ENCODE measurements around the gene TEAD1.

The TEAD1 gene

DNA sequence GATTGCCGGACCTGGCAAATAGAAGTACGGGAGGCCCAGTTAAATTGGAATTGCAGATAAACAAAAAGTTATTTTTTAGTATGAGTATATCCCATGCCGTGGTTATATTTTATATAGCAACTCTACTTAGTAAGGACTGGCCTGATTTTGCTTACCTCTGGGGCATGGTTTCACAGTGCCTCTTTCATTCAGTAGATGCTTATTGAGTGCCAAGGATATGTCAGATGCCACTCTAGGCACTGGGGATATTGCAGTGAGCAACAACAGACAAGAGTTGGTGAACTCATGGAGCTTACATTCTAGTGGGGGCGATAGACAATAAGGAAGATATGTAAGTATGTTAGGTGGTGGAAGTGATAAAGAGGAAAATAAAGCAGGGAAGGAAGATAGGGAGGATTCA lies 112.2 kb downstream of the TEAD1 start:
- DNase-seq (ENCODE audit: low read depth in 4 of 4, low spot score in 1 of 4) = no peak

- DNase-seq (ENCODE audit: low read depth in 4 of 4, low spot score in 1 of 4) = no peak
Measured at GRCh38 chr11:12786891-12787290, 112.7 kb downstream of the TEAD1 start.

DNA sequence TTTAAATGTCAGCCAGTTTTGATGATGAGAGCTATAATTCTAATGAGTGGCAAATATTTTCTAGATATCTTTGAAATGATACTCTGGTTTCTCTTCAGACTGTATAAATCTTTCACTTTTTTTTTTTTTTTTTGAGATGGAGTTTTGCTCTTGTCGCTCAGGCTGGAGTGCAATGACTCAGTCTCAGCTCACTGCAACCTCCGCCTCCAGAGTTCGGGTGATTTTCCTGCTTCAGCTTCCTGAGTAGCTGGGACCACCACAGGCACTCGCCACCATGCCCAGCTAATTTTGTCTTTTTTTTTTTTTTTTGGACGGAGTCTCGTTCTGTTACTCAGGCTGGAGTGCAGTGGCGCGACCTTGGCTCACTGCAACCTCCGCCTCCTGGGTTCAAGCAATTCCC lies 113.6 kb downstream of the TEAD1 start:
- no peak for DNase-seq (ENCODE audit: low read depth in 4 of 4, low spot score in 1 of 4)

- DNase-seq (ENCODE audit: low read depth in 4 of 4, low spot score in 1 of 4) = no peak
Measured at GRCh38 chr11:12789054-12789453, 114.8 kb downstream of the TEAD1 start.

DNA sequence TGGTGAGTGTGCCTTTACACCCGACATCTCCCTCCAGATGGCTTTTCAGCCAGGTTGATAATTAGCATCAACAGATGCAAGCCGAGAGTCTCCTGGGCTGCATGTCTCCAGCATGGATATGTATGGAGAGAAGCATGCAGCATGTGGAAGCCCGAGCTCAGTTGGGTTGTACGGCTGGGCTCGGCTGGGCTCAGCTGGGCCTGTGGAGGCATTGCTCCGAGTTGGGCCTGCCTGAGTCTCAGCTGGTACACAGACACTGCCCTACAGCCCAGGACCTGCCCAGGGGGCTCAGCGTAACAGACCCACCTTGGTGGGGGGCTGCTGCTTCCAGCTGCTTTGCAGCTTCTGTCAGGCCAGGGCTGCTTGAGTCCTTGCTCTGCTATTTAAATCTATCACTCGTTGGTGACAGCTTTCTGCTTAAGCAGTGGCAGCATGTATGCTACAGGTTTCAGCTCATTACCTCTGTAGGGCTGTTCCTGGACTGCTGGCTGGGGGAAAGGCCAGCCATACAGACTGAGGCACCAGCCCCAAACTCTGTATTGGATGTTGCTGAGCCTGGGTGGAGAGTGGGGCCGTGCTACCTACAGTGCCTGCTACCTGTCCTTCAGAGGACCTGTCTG lies 115.5 kb downstream of the TEAD1 start:
- no peak for DNase-seq (ENCODE audit: low read depth in 4 of 4, low spot score in 1 of 4)

GRCh38 chr11:12790861-12791616 lies 116.8 kb downstream of the TEAD1 start:
- DNase-seq (ENCODE audit: low read depth in 4 of 4, low spot score in 1 of 4) = no peak

DNA sequence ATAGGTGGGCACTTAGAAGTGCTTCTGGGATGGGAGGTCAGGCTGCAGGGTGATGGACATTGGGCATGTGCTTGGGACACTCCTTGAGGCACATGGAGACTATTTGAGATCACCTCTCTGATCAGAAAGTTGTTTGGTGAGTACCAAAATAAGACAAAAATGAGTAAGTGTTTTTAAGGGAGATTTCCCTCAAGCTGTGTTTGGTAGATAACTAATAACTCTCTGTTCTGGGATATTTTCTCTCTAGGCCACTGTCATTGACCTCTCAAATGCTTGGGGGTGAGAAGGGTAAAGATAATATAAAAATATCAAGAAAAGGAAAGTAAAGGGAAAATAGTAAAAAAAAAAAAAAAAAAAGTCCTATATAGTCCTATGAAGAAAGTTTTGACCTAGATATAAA lies 117.8 kb downstream of the TEAD1 start:
- no peak for DNase-seq (ENCODE audit: low read depth in 4 of 4, low spot score in 1 of 4)

DNA sequence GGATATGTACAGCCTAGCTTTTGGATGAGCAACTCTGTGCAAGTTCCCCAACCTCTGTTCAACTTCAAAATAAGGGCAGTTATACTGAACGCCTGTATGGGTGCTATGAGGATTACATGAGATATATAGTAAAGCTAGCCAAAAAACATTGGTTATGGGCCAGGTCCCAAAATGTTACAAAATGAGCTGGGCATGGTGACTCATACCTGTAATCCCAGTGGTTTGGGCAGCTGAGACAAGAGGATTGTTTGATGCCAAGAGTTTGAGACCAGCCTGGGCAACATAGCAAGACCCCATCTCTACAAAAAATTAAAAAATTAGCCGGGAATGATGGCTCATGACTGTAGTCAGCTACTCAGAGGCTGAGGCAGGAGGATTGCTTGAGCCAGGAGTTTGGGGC lies 118.4 kb downstream of the TEAD1 start:
- no peak for DNase-seq (ENCODE audit: low read depth in 4 of 4, low spot score in 1 of 4)

DNA sequence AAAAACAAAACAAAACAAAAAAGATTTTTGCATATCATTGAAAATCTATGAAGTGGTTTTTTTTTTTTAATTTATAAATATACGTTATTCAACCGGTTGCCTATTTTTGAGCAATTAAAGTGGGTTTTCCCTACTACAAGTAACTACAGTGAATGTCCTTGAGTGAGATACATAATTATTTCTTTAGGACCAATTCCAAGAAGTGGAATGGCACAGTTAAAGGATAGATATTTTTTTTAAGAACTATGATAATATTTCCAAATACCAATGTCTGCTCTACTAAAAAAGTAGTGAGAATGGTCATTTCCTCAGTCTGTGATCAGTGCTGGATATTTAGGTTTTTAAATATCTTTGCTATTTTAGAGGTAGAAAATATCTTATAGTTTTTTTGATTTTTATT lies 118.8 kb downstream of the TEAD1 start:
- DNase-seq (ENCODE audit: low read depth in 4 of 4, low spot score in 1 of 4) = no peak

DNA sequence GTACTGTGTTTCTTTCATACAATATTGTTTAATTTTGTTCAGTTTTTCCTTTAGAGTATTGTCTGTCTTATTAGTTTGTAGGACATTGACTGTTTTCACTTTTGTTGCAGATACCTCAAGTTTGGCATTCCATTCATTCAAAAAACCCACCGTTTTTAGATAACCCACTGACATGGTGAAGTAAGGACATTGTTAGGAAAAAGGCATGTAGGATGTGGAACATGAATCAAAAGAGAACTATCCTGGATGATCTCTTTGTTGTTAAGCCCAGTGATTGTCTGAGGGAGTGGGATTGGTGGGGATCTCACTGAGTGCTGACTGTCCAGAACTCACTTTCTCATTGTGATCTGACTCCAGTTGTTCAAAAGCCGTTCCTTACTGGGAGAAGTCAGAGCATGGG lies 119.3 kb downstream of the TEAD1 start:
- DNase-seq (ENCODE audit: low read depth in 4 of 4, low spot score in 1 of 4) = no peak

DNA sequence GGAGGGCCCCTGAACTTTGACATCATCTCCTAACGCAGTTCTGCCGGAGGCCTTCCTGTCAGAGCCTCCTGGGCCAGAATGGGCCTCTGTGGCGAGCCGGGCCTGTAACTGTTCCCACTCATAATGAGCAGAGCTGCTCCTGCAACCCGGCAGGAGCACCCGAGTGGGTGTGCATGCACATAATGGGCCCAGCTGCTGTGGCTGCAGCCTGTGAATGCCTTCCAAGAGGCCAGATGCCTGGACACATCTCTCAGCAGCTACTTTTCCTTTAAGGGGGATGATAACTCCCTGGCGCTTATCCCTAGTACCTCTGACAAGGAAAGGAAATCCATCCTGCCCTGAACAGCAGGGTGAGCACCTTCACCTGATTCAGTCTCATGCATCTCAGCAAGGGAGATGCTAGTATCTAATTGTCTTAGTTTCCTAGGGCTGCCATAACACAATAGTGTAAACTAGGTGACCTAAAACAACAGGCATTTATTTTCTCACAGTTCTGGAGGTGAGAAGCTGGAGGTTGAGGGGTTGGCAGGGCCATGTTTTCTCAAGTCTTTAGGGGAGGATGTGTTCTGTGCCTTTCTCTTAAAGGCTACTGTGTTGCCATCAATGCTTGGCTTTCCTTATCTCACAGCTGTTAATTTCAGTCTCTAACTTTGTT lies 120.5 kb downstream of the TEAD1 start:
- no peak for DNase-seq (ENCODE audit: low read depth in 4 of 4, low spot score in 1 of 4)

- no peak for DNase-seq (ENCODE audit: low read depth in 4 of 4, low spot score in 1 of 4)
Measured at GRCh38 chr11:12797996-12798395, 123.8 kb downstream of the TEAD1 start.

- no peak for DNase-seq (ENCODE audit: low read depth in 4 of 4, low spot score in 1 of 4)
Measured at GRCh38 chr11:12798609-12799011, 124.4 kb downstream of the TEAD1 start.

DNA sequence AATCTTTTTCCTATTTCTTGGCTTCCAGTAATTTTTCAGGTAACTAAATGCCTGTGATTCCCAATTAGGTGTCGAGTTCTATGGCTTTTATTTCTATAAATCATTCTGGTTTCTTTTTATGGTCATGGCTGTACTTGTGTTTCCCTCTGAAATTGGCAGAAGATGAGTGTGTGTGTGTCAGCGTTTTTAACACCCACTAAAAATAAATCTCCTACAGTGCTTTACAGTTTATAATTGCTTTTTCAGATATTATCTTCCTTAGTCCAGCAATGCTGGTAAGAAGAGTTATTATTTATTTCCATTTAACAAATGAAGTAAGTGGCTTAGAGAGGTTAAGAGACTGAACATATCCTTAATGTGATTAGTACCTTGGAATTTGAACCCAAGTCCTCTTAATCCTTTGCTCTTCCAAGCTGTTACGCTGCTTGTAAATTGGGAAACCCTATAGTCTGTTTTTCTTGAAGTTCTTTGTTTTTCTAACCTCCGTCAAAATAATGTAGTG lies 125.2 kb downstream of the TEAD1 start:
- DNase-seq (ENCODE audit: low read depth in 4 of 4, low spot score in 1 of 4) = no peak

DNA sequence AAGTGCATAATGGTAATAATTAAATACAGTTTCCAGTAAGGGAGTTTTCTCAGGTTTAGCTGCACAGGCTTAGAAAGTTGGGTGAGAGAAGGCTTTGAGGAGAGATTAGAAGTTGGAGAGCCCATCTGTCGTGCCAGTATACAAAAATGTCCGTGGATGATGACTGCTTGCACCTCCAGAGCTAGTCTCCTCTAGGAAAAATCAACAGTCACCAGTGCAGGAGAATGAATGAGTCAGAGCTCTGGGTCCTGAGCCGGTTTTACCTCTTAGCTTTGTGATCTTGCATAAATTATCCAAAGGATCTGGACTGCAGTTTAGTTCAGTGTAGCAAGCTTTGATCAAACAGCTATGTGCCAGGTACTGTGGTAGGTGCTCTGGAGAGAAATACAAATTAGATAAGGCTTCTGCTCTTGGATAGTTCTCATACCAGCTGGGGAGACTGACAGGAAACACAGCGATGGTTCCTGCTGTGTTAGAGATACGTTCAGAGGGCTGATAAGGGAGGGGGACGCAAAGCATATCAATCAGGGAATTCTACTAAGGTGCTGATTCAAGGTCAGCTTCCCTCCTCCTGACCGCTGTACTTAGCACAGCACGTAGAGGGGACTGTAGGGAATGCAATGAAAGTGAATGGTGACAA lies 125.9 kb downstream of the TEAD1 start:
- no peak for DNase-seq (ENCODE audit: low read depth in 4 of 4, low spot score in 1 of 4)

DNA sequence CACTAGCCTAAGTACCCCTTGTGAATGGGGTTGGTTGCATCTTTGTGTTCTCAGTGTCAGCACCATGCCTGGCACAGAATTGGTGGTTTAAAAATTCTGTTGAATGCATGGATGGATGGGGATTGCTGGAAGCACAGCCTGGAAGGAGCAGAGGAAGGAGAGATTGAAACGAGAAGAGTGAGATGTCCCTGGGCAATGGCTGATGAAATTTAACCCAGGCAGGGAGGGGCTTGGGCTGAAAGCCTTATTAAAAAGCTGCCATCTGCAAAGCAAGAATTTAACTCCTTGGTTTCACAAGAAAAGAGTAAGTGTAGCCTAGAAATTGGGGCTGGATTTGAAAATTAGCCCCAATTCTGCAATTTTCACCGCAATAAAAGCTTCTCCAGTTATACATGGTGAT lies 126.7 kb downstream of the TEAD1 start:
- no peak for DNase-seq (ENCODE audit: low read depth in 4 of 4, low spot score in 1 of 4)

- no peak for DNase-seq (ENCODE audit: low read depth in 4 of 4, low spot score in 1 of 4)
Measured at GRCh38 chr11:12801976-12802375, 127.8 kb downstream of the TEAD1 start.

DNA sequence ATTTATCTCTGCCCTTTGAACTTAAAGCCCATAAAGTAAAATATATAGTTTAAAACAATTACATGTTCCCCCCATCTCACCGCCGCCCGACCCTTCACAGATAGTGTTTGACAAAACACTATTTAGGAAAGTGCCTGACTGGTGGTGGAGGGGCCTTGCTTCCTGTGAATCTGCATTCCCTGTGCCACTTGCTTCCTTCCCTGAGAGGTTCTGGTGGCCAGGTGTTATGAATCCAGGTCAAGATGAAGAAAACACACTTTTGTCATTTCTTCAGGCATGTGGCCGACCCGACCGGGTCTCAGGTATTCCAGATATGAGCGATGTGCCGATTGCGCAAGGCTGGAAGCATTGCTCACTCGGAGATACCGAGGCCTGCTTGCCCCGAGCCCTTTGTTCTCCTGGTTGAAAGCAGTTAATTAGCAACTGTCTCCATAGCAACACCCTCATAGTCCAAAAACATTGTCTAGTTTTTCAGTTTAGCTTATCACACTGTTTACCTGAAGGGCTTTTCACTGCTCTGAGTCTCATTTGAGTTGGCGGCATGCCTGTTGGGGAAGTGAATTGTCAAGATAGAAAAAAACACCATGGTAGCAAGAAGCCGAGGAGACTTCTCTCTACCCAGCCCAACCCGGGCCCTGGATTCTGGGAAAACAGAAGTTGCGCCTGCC lies 128.3 kb downstream of the TEAD1 start:
- no peak for DNase-seq (ENCODE audit: low read depth in 4 of 4, low spot score in 1 of 4)

DNA sequence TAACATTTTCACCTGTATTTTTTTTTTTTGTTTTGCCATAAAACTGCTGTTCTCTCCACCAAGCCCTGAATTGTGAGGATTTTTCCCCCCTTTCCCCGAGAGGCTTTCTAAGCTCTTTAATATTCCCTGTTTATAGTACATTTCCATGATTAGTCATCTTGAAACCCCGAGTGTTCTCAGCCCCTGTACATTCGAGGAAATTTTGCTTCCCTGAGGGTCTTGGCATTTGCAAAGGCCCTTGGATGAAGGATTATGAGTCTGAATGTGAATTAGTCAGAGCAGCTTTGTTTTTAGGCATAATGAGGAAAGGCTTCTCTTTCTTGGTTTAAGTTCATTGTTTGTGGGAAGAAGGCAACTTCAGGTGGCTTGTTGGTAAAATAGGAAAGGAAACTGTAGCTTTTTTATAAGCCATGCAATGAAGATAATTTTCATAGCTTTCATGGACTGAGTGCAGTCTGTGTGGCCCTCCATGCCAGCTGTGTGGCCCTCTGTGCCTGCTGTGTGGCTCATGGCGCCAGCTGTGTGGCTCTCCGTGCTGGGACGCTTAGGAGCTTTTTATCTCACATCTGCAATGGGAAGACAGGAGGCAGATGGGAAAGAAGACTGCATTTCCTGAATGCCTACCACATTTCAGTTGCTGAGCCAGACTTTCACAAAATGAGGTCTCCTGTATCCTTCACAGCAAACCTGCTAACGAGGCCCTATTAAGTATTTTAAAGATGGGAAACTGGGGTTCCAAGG lies 129.0 kb downstream of the TEAD1 start:
- DNase-seq (ENCODE audit: low read depth in 4 of 4, low spot score in 1 of 4) = no peak

DNA sequence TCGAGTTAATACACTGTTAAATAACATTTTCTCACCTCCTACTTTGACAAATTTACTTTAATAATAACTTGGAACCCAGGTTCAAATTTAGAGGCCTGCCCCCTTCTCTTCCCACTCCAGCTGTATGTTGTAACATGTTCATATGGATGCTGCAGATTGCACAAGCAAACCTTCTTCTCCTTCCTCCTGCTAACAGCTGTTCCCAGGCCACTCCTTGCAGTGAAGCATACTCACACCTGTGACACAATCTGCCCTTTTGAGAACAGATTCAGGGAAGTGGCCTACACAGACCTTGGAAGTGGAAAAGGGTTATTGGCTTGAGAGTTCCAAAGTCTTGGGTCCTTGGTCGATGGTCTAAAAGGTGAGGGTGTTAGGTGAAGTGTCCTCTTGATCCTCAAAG lies 131.9 kb downstream of the TEAD1 start:
- DNase-seq (ENCODE audit: low read depth in 4 of 4, low spot score in 1 of 4) = no peak

GRCh38 chr11:12807621-12808020 lies 133.4 kb downstream of the TEAD1 start:
- no peak for DNase-seq (ENCODE audit: low read depth in 4 of 4, low spot score in 1 of 4)

Measured in stimulated activated CD4-positive, alpha-beta T cell treated with anti-CD3 and anti-CD28 coated beads, Interleukin-1b, Interleukin-23, amount 100 ng/mL, for 24 hours (primary cell).